ENCODE measurements around the gene SH3GL1.

The SH3GL1 gene

GRCh38 chr19:4414144-4414799 is 13.9 kb upstream of the SH3GL1 start:
- Histone ChIP-seq H4K20me1 (ENCODE audit: insufficient read depth, low read length) (no peaks in the 10 kb centered on the region), H3K79me2 (ENCODE audit: insufficient read depth, low read length) (peaks cover 37% of the 10 kb centered on the region), H3K9ac (ENCODE audit: low read length) (no peak overlapping the region), H3K27me3 (ENCODE audit: insufficient read depth, low read length) (no peaks in the 10 kb centered on the region), H3K27ac (ENCODE audit: low read depth, low read length, poor library complexity, severe bottlenecking) (no peak overlapping the region), H2AFZ (ENCODE audit: low read length) (no peak overlapping the region), H3K4me1 (ENCODE audit: insufficient read depth, low read length, severe bottlenecking) (no peaks in the 10 kb centered on the region), H3K4me2 (ENCODE audit: low read length) (no peak overlapping the region), H3F3A (ENCODE audit: insufficient read depth, low read length) (no peaks in the 10 kb centered on the region), H3K36me3 (ENCODE audit: insufficient read depth, low read length) (peaks cover 86% of the 10 kb centered on the region), H3K9me3 (ENCODE audit: low read length) (no peaks in the 10 kb centered on the region), H3K9me2 (ENCODE audit: low read depth, low read length) (no peaks in the 10 kb centered on the region), H3K4me3 (ENCODE audit: low read depth, low read length, poor library complexity, severe bottlenecking) (no peak overlapping the region)
- TF ChIP-seq EZH2 (IDR thresholded peaks at IDR 0.05; ENCODE audit: borderline replicate concordance, low read length) (no peak), CTCF (IDR thresholded peaks at IDR 0.05; ENCODE audit: low read length) (no peak)

GRCh38 chr19:4413588-4413987 is 13.2 kb upstream of the SH3GL1 start:
- Histone ChIP-seq H4K20me1 (ENCODE audit: insufficient read depth, low read length) (no peaks in the 10 kb centered on the region), H3K36me3 (ENCODE audit: insufficient read depth, low read length) (peaks cover 93% of the 10 kb centered on the region), H2AFZ (ENCODE audit: low read length) (no peak overlapping the region), H3K27me3 (ENCODE audit: insufficient read depth, low read length) (no peaks in the 10 kb centered on the region), H3K4me3 (ENCODE audit: low read depth, low read length, poor library complexity, severe bottlenecking) (no peak overlapping the region), H3K9me3 (ENCODE audit: low read length) (no peaks in the 10 kb centered on the region), H3K79me2 (ENCODE audit: insufficient read depth, low read length) (peaks cover 37% of the 10 kb centered on the region), H3K9ac (ENCODE audit: low read length) (no peak overlapping the region), H3F3A (ENCODE audit: insufficient read depth, low read length) (no peaks in the 10 kb centered on the region), H3K27ac (ENCODE audit: low read depth, low read length, poor library complexity, severe bottlenecking) (no peak overlapping the region), H3K4me2 (ENCODE audit: low read length) (no peak overlapping the region), H3K4me1 (ENCODE audit: insufficient read depth, low read length, severe bottlenecking) (no peaks in the 10 kb centered on the region), H3K9me2 (ENCODE audit: low read depth, low read length) (no peaks in the 10 kb centered on the region)
- no peak for TF ChIP-seq EZH2 (IDR thresholded peaks at IDR 0.05; ENCODE audit: borderline replicate concordance, low read length)
- no peak for TF ChIP-seq CTCF (IDR thresholded peaks at IDR 0.05; ENCODE audit: low read length)

DNA sequence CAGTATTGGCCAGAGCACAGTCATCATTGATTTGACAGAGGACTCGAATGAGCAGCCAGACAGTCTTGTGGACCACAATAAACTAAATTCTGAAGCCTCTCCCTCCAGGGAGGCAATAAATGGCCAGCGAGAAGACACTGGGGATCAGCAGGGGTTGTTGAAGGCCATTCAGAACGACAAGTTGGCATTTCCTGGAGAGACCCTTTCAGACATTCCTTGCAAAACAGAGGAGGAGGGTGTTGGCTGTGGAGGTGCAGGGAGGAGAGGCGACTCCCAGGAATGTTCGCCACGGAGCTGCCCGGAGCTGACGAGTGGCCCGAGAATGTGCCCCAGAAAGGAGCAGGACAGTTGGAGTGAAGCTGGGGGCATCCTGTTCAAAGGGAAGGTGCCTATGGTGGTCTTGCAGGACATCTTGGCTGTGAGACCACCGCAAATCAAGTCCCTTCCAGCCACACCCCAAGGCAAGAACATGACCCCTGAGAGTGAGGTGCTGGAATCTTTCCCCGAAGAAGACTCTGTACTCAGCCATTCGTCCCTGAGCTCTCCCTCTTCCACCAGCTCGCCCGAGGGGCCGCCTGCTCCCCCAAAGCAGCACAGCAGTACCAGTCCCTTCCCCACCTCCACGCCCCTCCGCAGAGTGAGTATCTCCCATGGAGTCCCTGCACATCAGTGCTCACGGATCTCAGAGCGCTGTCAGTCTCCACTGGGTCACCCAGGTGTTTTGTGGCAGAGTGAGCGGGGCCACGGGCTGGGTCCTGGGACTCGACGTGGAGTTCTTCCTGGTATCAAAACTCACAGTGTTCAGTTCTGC is 9.0 kb upstream of the SH3GL1 start:
- Histone ChIP-seq H3K27me3 (ENCODE audit: insufficient read depth, low read length) (no peaks in the 10 kb centered on the region), H3K36me3 (ENCODE audit: insufficient read depth, low read length) (peaks cover 85% of the 10 kb centered on the region), H3F3A (ENCODE audit: insufficient read depth, low read length) (no peaks in the 10 kb centered on the region), H3K4me3 (ENCODE audit: low read depth, low read length, poor library complexity, severe bottlenecking) (no peak overlapping the region), H3K9me3 (ENCODE audit: low read length) (no peaks in the 10 kb centered on the region), H3K9me2 (ENCODE audit: low read depth, low read length) (no peaks in the 10 kb centered on the region), H3K79me2 (ENCODE audit: insufficient read depth, low read length) (peaks cover 51% of the 10 kb centered on the region), H3K4me1 (ENCODE audit: insufficient read depth, low read length, severe bottlenecking) (peaks cover 17% of the 10 kb centered on the region), H2AFZ (ENCODE audit: low read length) (no peak overlapping the region), H3K27ac (ENCODE audit: low read depth, low read length, poor library complexity, severe bottlenecking) (no peak overlapping the region), H3K9ac (ENCODE audit: low read length) (no peak overlapping the region), H3K4me2 (ENCODE audit: low read length) (no peak overlapping the region), H4K20me1 (ENCODE audit: insufficient read depth, low read length) (no peaks in the 10 kb centered on the region)
- TF ChIP-seq EZH2 (IDR thresholded peaks at IDR 0.05; ENCODE audit: borderline replicate concordance, low read length), result no peak
- no peak for TF ChIP-seq CTCF (IDR thresholded peaks at IDR 0.05; ENCODE audit: low read length)
